Measurements from ENCODE around the gene SYAP1. TPM values are rescaled to one million over a fixed set of nuclear protein-coding genes. Genes with fewer than 3 reads are reported as not detected.

The SYAP1 gene
- total and polyA plus RNA-seq, 2 donors (not counting 1 experiment from before 2014, with no cell fraction given), result 19.4 to 49.7 TPM

DNA sequence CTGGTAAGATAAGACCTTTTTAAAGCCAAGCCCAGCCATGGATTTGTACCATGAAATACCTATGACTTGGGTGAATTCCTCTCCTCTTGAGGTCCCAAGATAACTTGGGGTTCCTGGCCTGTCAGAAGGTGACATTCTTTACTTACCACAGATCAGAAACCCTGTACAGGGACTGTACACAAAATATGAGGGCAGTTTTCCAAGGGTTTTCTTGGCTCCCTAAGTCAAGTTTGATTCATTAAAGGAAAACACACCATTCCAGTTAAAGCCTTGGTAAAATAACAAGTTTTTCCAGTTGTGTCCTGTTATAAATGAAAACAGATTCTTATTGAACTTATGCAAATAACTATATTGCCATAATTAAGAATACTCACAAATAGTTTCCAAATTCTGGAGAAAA, 8.2 kb downstream of the SYAP1 start:
- Histone ChIP-seq H3K36me3 (ENCODE audit: control insufficient read depth, insufficient read depth, low read length) (no peaks in the 10 kb centered on the region), H3K9me3 (ENCODE audit: control insufficient read depth, insufficient read depth, low read depth, low read length) (no peaks in the 10 kb centered on the region), H3K4me1 (ENCODE audit: control insufficient read depth, extremely low read depth, insufficient read depth, low read length) (no peaks in the 10 kb centered on the region), H3K27me3 (ENCODE audit: control insufficient read depth, insufficient read depth, low read length) (no peaks in the 10 kb centered on the region), H3K79me2 (ENCODE audit: control insufficient read depth, insufficient read depth, low read length) (peaks cover 26% of the 10 kb centered on the region), H4K20me1 (ENCODE audit: control insufficient read depth, extremely low read depth, insufficient read depth, low read length) (no peaks in the 10 kb centered on the region), H3K9ac (ENCODE audit: insufficient read depth, low read length) (no peak overlapping the region), H2AFZ (ENCODE audit: low read length) (no peak overlapping the region), H3K4me2 (ENCODE audit: extremely low read depth, insufficient read depth, low read length) (no peak overlapping the region), H3K4me3 (replicated peaks in 1 of 4; ENCODE audit: control extremely low read depth in 1 of 4, insufficient read depth in 1 of 4, low read depth in 3 of 4, low read length in 4 of 4) (no peak overlapping the region), H3K27ac (ENCODE audit: insufficient read depth, low read length) (no peak overlapping the region)
- TF ChIP-seq EZH2 (IDR thresholded peaks at IDR 0.05; ENCODE audit: low read length, missing control alignments), result no peak
- TF ChIP-seq, protein P1, sequence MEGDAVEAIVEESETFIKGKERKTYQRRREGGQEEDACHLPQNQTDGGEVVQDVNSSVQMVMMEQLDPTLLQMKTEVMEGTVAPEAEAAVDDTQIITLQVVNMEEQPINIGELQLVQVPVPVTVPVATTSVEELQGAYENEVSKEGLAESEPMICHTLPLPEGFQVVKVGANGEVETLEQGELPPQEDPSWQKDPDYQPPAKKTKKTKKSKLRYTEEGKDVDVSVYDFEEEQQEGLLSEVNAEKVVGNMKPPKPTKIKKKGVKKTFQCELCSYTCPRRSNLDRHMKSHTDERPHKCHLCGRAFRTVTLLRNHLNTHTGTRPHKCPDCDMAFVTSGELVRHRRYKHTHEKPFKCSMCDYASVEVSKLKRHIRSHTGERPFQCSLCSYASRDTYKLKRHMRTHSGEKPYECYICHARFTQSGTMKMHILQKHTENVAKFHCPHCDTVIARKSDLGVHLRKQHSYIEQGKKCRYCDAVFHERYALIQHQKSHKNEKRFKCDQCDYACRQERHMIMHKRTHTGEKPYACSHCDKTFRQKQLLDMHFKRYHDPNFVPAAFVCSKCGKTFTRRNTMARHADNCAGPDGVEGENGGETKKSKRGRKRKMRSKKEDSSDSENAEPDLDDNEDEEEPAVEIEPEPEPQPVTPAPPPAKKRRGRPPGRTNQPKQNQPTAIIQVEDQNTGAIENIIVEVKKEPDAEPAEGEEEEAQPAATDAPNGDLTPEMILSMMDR (conservative IDR thresholded peaks at IDR 0.05 in 1 of 2, IDR thresholded peaks at IDR 0.05 in 1 of 2; ENCODE audit: low read depth in 1 of 2, low read length in 2 of 2), result no peak
- DNase-seq (ENCODE audit: low read depth in 2 of 2), result no peak

DNA sequence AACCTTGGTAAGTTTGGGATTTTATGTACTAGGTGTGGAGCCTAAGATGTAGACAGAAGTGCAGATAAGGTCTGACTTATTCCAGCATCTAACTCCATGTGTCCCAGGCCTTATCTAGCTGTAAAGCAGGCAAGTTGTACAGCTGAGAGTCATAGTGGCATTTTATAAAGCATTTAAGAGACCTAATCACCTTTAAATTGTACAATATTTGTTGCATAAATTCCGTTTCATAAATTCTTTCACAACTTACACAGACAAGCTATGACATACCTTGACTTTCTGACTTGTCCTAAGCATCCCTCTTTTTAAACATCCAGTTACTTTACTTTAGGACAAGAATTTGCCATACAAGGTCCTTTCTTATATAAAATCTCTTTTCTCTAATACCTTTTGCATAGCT, 11.0 kb downstream of the SYAP1 start:
- H3K79me2 ChIP-seq (ENCODE audit: control insufficient read depth, insufficient read depth, low read length), result peaks cover 4% of the 10 kb centered on the region
- no peak overlapping the region for H3K9ac ChIP-seq (ENCODE audit: insufficient read depth, low read length)
- H4K20me1 ChIP-seq (ENCODE audit: control insufficient read depth, extremely low read depth, insufficient read depth, low read length), result no peaks in the 10 kb centered on the region

DNA sequence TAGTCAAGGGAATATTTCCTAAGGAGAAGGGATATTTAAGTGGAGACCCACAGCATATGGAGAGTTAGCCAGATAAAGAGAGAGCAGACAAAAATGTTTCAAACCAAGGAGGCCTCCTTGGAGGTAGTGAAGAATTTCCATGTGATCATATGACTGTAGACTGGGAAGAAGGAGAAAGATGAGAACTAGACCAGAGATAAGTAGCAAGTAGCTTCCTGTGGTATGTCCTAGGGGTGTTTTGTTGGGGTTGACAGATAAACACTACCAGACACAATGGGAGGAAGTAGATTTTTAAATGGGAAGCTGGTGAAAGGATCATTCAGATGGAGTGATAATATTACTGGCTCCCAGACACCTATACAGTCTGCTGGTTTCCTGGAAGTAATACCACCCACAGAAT, 13.6 kb downstream of the SYAP1 start:
- H3K79me2 ChIP-seq (ENCODE audit: control insufficient read depth, insufficient read depth, low read length), result peaks cover 3% of the 10 kb centered on the region
- no peak overlapping the region for H3K4me2 ChIP-seq (ENCODE audit: extremely low read depth, insufficient read depth, low read length)
- H3K9me3 ChIP-seq (ENCODE audit: control insufficient read depth, insufficient read depth, low read depth, low read length), result no peaks in the 10 kb centered on the region
- no peak overlapping the region for H3K4me3 ChIP-seq (replicated peaks in 1 of 4; ENCODE audit: control extremely low read depth in 1 of 4, insufficient read depth in 1 of 4, low read depth in 3 of 4, low read length in 4 of 4)
- no peak for DNase-seq (ENCODE audit: low read depth in 2 of 2)
- no peak for TF ChIP-seq EZH2 (IDR thresholded peaks at IDR 0.05; ENCODE audit: low read length, missing control alignments)
- TF ChIP-seq, protein P1 (conservative IDR thresholded peaks at IDR 0.05 in 1 of 2, IDR thresholded peaks at IDR 0.05 in 1 of 2; ENCODE audit: low read depth in 1 of 2, low read length in 2 of 2), result no peak
- H3K27ac ChIP-seq (ENCODE audit: insufficient read depth, low read length), result no peak overlapping the region
- no peaks in the 10 kb centered on the region for H3K27me3 ChIP-seq (ENCODE audit: control insufficient read depth, insufficient read depth, low read length)
- H4K20me1 ChIP-seq (ENCODE audit: control insufficient read depth, extremely low read depth, insufficient read depth, low read length), result no peaks in the 10 kb centered on the region
- H3K9ac ChIP-seq (ENCODE audit: insufficient read depth, low read length), result no peak overlapping the region
- peaks cover 4% of the 10 kb centered on the region for H3K36me3 ChIP-seq (ENCODE audit: control insufficient read depth, insufficient read depth, low read length)
- no peaks in the 10 kb centered on the region for H3K4me1 ChIP-seq (ENCODE audit: control insufficient read depth, extremely low read depth, insufficient read depth, low read length)
- H2AFZ ChIP-seq (ENCODE audit: low read length), result no peak overlapping the region

More for the DNA sequence above, 11.0 kb downstream of the SYAP1 start:
- Histone ChIP-seq H3K27me3 (ENCODE audit: control insufficient read depth, insufficient read depth, low read length) (no peaks in the 10 kb centered on the region), H3K4me1 (ENCODE audit: control insufficient read depth, extremely low read depth, insufficient read depth, low read length) (no peaks in the 10 kb centered on the region), H3K9me3 (ENCODE audit: control insufficient read depth, insufficient read depth, low read depth, low read length) (no peaks in the 10 kb centered on the region), H3K36me3 (ENCODE audit: control insufficient read depth, insufficient read depth, low read length) (no peaks in the 10 kb centered on the region), H2AFZ (ENCODE audit: low read length) (no peak overlapping the region), H3K27ac (ENCODE audit: insufficient read depth, low read length) (no peak overlapping the region), H3K4me2 (ENCODE audit: extremely low read depth, insufficient read depth, low read length) (no peak overlapping the region), H3K4me3 (replicated peaks in 1 of 4; ENCODE audit: control extremely low read depth in 1 of 4, insufficient read depth in 1 of 4, low read depth in 3 of 4, low read length in 4 of 4) (no peak overlapping the region)
- no peak for DNase-seq (ENCODE audit: low read depth in 2 of 2)
- TF ChIP-seq, protein P1 (conservative IDR thresholded peaks at IDR 0.05 in 1 of 2, IDR thresholded peaks at IDR 0.05 in 1 of 2; ENCODE audit: low read depth in 1 of 2, low read length in 2 of 2), result no peak
- no peak for TF ChIP-seq EZH2 (IDR thresholded peaks at IDR 0.05; ENCODE audit: low read length, missing control alignments)

Data from fibroblast of lung (primary cell).